WTC11 (cell line): ENCODE data around the gene GPR65.
"Not testable (repeated sequence)": the region's sequence is repeated elsewhere in the genome, so short reads cannot be mapped to it uniquely, and the experiment has no call there.

Experiments
- ATF1 ChIP-seq: sonication (generic); formaldehyde crosslinking; IDR thresholded peaks from 2 replicates; pipeline ENCODE4 v1.8.1; 2023; ENCODE audit warnings: mild to moderate bottlenecking, moderate library complexity, missing genetic modification reagents
- ESRRA ChIP-seq: sonication (generic); formaldehyde crosslinking; IDR thresholded peaks from 2 replicates; pipeline ENCODE4 v1.8.1; 2022; ENCODE audit warnings: mild to moderate bottlenecking, missing genetic modification reagents, borderline replicate concordance
- FOXJ3 ChIP-seq: sonication (generic); formaldehyde crosslinking; IDR thresholded peaks from 2 replicates; pipeline ENCODE4 v1.9.0; 2021; ENCODE audit warnings: missing genetic modification reagents, mild to moderate bottlenecking, borderline replicate concordance
- GRHL2 ChIP-seq: fragments of 250-450 bp; sonication (Bioruptor Pico); IDR thresholded peaks from 2 replicates; pipeline ENCODE4 v1.8.0; 2022; ENCODE audit warnings: mild to moderate bottlenecking, moderate library complexity; ENCODE audit not compliant: insufficient replicate concordance, severe bottlenecking
- JUN ChIP-seq: sonication (generic); formaldehyde crosslinking; IDR thresholded peaks from 2 replicates; pipeline ENCODE4 v1.8.0; 2023; ENCODE audit warnings: mild to moderate bottlenecking, missing genetic modification reagents
- NR3C1 ChIP-seq: sonication (generic); formaldehyde crosslinking; conservative IDR thresholded peaks from 2 replicates; pipeline ENCODE4 v1.8.1; 2023; ENCODE audit warnings: low read depth, mild to moderate bottlenecking, missing genetic modification reagents
- TP53 ChIP-seq: sonication (generic); formaldehyde crosslinking; IDR thresholded peaks from 2 replicates; pipeline ENCODE4 v1.8.1; 2023; ENCODE audit warnings: mild to moderate bottlenecking, missing genetic modification reagents
- TF ChIP-seq, protein P1 (sequence below): fragments of 200-600 bp; IDR thresholded peaks from 2 replicates; pipeline ENCODE4 v1.8.0; 2022; ENCODE audit warnings: antibody characterized with exemption
- TF ChIP-seq, protein P2 (sequence below): fragments of 250-450 bp; sonication (Bioruptor Pico); IDR thresholded peaks from 2 replicates; pipeline ENCODE4 v2.1.2; 2022; ENCODE audit warnings: mild to moderate bottlenecking, moderate library complexity
- TF ChIP-seq, protein P3 (sequence below): sonication (generic); formaldehyde crosslinking; IDR thresholded peaks from 2 replicates; pipeline ENCODE4 v1.8.0; 2022; ENCODE audit warnings: mild to moderate bottlenecking, missing genetic modification reagents

DNA sequence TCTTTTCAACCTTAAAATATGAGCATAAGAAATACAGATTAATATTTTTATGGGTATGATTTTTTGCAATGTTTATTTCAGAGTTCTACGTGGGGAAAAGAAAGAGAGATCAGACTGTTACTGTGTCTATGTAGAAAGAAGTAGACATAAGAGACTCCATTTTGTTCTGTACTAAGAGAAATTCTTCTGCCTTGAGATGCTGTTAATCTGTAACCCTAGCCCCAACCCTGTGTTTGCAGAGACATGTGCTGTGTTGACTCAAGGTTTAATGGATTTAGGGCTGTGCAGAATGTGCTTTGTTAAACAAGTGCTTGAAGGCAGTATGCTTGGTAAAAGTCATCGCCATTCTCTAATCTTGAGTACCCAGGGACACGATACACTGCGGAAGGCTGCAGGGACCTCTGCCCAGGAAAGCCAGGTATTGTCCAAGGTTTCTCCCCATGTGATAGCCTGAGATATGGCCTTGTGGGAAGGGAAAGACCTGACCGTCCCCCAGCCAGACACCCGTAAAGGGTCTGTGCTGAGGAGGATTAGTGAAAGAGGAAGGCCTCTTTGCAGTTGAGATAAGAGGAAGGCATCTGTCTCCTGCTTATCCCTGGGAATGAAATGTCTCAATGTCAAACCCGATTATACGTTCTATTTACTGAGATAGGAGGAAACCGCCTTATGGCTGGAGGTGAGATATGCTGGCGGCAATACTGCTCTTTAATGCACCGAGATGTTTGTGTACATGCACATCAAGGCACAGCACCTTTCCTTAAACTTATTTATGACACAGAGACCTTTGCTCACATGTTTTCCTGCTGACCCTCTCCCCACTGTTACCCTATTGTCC lies 19.5 kb downstream of the GPR65 start:
- TF ChIP-seq, protein P1, sequence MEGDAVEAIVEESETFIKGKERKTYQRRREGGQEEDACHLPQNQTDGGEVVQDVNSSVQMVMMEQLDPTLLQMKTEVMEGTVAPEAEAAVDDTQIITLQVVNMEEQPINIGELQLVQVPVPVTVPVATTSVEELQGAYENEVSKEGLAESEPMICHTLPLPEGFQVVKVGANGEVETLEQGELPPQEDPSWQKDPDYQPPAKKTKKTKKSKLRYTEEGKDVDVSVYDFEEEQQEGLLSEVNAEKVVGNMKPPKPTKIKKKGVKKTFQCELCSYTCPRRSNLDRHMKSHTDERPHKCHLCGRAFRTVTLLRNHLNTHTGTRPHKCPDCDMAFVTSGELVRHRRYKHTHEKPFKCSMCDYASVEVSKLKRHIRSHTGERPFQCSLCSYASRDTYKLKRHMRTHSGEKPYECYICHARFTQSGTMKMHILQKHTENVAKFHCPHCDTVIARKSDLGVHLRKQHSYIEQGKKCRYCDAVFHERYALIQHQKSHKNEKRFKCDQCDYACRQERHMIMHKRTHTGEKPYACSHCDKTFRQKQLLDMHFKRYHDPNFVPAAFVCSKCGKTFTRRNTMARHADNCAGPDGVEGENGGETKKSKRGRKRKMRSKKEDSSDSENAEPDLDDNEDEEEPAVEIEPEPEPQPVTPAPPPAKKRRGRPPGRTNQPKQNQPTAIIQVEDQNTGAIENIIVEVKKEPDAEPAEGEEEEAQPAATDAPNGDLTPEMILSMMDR: not testable (repeated sequence)
- TF ChIP-seq FOXJ3, NR3C1, ATF1, ESRRA, GRHL2, TP53, JUN (CRISPR knock-in tag): not testable (repeated sequence)
- TF ChIP-seq, protein P2, sequence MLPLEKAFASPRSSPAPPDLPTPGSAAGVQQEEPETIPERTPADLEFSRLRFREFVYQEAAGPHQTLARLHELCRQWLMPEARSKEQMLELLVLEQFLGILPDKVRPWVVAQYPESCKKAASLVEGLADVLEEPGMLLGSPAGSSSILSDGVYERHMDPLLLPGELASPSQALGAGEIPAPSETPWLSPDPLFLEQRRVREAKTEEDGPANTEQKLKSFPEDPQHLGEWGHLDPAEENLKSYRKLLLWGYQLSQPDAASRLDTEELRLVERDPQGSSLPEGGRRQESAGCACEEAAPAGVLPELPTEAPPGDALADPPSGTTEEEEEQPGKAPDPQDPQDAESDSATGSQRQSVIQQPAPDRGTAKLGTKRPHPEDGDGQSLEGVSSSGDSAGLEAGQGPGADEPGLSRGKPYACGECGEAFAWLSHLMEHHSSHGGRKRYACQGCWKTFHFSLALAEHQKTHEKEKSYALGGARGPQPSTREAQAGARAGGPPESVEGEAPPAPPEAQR (CRISPR knock-in tag): not testable (repeated sequence)
- TF ChIP-seq, protein P3, sequence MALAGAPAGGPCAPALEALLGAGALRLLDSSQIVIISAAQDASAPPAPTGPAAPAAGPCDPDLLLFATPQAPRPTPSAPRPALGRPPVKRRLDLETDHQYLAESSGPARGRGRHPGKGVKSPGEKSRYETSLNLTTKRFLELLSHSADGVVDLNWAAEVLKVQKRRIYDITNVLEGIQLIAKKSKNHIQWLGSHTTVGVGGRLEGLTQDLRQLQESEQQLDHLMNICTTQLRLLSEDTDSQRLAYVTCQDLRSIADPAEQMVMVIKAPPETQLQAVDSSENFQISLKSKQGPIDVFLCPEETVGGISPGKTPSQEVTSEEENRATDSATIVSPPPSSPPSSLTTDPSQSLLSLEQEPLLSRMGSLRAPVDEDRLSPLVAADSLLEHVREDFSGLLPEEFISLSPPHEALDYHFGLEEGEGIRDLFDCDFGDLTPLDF (CRISPR knock-in tag): not testable (repeated sequence)
